ENCODE results near the gene KTI12.
A peak's percentile ranks its signal among the peaks of the same experiment; 100 is the strongest.
"Not testable (repeated sequence)": the region's sequence is repeated elsewhere in the genome, so short reads cannot be mapped to it uniquely, and the experiment has no call there.

The KTI12 gene

GRCh38 chr1:52037909-52038308, 4.3 kb upstream of the KTI12 start:
- H3K4me3 ChIP-seq (ENCODE audit: low read depth, low read length) = no peak overlapping the region
- TF ChIP-seq CTCF (IDR thresholded peaks at IDR 0.05; ENCODE audit: borderline replicate concordance, insufficient read depth, low read depth, low read length) = no peak

GRCh38 chr1:52037402-52037814, 3.8 kb upstream of the KTI12 start:
- TF ChIP-seq CTCF (IDR thresholded peaks at IDR 0.05; ENCODE audit: borderline replicate concordance, insufficient read depth, low read depth, low read length) = no peak
- no peak overlapping the region for H3K4me3 ChIP-seq (ENCODE audit: low read depth, low read length)

- no peak overlapping the region for H3K4me3 ChIP-seq (ENCODE audit: low read depth, low read length)
- no peak for TF ChIP-seq CTCF (IDR thresholded peaks at IDR 0.05; ENCODE audit: borderline replicate concordance, insufficient read depth, low read depth, low read length)
Measured at GRCh38 chr1:52034050-52034384, 407 bp upstream of the KTI12 start.

- TF ChIP-seq CTCF (IDR thresholded peaks at IDR 0.05; ENCODE audit: borderline replicate concordance, insufficient read depth, low read depth, low read length) = no peak
- H3K4me3 ChIP-seq (ENCODE audit: low read depth, low read length) = peak overlapping the region; percentile 70
Measured at GRCh38 chr1:52032785-52033131, 852 bp downstream of the KTI12 start.

GRCh38 chr1:52032124-52032784, 1.4 kb downstream of the KTI12 start:
- no peak for TF ChIP-seq CTCF (IDR thresholded peaks at IDR 0.05; ENCODE audit: borderline replicate concordance, insufficient read depth, low read depth, low read length)
- peak overlapping the region; percentile 70 for H3K4me3 ChIP-seq (ENCODE audit: low read depth, low read length)

- H3K4me3 ChIP-seq (ENCODE audit: low read depth, low read length) = not testable (repeated sequence)
Measured at GRCh38 chr1:52028839-52029238, 4.8 kb downstream of the KTI12 start.

- no peak overlapping the region for H3K4me3 ChIP-seq (ENCODE audit: low read depth, low read length)
- no peak for TF ChIP-seq CTCF (IDR thresholded peaks at IDR 0.05; ENCODE audit: borderline replicate concordance, insufficient read depth, low read depth, low read length)
Measured at GRCh38 chr1:52028328-52028727, 5.3 kb downstream of the KTI12 start.

GRCh38 chr1:52026278-52026677, 7.3 kb downstream of the KTI12 start:
- no peak for TF ChIP-seq CTCF (IDR thresholded peaks at IDR 0.05; ENCODE audit: borderline replicate concordance, insufficient read depth, low read depth, low read length)
- H3K4me3 ChIP-seq (ENCODE audit: low read depth, low read length) = no peak overlapping the region
